HG02970 (cell line): Measurements from ENCODE around the gene NCCRP1.
"Not testable (repeated sequence)": the region's sequence is repeated elsewhere in the genome, so short reads cannot be mapped to it uniquely, and the experiment has no call there.

Source experiments
- ATAC-seq: cut with Tn5 transposase; IDR thresholded peaks from one replicate; pipeline ENCODE4 v1.9.1; 2021; ENCODE audit warnings: mild to moderate bottlenecking, moderate library complexity, moderate number of reproducible peaks; ENCODE audit not compliant: unreplicated experiment, low FRiP score

The NCCRP1 gene

DNA sequence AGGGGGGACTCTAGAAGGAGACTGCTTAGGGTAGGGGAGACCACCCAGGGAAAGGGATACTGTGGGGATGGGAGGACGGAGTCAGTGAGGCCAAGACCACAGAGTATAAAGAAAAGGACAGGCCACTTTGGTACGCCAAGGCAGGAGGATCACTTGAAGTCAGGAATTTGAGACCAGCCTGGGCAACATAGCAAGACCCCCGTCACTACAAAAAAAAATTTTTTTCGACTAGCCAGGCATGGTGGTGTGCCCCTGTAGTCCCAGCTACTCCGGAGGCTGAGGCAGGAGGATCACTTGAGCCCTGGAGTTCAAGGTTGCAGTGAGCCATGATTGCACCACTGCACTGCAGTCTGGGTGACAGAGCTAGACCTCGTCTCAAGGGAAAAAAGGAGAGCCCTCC lies 41.4 kb downstream of the NCCRP1 start:
- ATAC-seq, result no peak

DNA sequence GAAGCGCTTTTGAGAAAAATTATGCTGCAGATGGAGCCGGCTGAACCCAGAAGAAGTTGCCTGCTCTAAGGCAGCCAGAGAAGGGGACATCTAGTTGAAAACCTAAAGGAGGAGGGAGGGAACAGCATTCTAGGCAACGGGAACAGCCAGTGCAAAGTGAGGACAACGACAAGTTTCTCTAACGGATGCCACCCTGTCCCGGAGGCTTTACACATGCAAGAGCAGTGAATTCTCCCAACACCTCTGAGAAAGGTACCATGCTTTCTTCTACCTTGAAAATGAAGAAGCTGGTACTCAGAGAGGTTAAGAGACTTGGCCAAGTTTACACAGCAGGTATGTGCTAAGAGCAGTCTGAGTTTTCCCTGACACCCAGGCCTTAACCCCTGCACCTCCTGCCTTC lies 42.2 kb downstream of the NCCRP1 start:
- ATAC-seq, result no peak

DNA sequence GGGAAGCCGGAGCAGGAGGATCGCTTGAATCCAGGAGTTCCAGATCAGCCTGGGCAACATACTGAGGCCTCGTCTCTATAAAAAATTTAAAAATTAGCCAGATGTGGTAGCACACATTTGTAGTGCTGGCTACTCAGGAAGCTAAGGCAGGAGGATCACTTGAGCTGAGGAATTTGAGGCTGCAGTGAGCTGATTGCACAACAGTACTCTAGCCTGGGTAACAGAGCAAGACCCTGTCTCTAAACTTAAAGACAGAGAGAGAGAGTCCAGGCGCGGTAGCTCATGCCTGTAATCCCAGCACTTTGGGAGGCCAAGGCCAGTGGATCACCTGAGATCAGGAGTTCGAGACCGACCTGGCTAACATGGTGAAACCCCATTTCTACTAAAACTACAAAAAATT lies 43.7 kb downstream of the NCCRP1 start:
- no peak for ATAC-seq

DNA sequence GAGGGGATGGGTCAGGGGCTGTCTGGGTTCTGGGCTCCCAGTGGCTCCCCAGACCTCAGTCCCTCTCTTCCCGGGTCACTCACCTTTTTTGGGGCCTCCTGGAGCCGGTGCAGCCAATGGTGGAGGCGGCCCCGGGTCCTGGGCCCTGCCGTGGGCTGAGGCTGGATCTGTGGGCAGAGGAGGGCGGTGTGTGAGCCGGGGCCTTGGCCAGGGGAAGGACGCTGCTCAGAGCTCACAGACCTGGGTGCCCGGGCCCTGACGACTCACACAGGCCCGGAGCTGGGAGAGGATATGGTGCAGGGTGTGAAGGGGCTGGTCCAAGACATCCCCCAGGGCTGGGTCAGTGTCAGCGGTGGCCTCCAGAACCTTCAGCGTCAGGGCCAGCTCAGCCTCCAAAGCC lies 47.0 kb downstream of the NCCRP1 start:
- not testable (repeated sequence) for ATAC-seq

DNA sequence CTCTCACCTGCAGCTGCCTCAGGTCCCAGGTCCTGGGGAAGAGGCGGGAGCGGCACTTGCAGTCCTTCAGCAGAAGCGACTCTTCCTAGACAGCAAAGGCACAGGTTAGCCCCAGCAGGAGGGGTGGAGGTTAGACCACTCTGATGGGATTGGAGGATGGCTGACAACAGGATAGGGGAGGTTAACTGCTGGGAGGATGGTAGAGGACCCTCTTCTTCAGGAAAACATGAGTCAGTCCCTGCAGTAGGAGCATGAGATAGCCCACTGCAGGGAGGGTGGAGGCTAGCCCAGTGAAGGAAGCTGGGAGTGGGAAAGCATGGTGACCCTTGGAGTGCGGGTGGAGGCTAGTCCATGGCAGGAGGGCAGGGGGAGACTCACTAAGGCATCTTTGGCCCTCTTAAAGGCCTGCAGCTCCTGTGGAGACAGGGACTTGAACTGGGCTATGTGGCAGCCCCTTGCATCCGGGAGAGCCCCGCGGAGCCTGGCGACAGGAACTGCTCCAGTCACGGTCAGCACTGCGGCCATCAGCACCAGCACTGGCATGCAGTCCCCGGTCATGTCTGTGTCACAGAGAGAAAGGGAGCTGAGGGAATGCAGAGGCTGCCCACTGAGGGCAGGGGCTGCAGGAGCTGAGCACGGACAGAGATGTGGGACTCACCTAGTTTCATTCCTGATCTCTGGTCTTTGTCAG lies 47.8 kb downstream of the NCCRP1 start, which contains the start of gene IFNL3:
Gene IFNL3, minus strand, starts transcription at position 597 of the 691 bp plus-strand sequence. Its CDS starts 39 bp downstream, at position 558.
- ATAC-seq, result not testable (repeated sequence)

DNA sequence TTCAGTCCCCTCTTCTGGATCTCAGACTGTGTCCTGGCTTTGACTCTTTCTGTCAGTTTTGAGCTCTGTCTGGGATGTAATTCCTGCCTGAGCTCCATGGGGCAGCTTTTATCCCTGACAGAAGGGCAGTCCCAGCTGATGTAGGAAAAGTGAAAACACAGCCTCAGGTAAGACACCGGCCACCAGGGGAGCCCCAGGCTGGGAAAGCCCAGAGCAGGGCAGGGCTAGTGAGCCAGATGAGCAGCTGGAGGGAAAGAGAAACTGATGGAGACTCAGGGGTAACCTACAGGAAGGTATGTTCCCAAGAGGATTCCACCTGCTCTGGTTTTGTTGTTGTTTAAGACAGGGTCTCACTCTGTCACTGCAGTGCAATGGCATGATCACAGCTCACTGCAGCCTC lies 48.4 kb downstream of the NCCRP1 start:
- ATAC-seq, result not testable (repeated sequence)

DNA sequence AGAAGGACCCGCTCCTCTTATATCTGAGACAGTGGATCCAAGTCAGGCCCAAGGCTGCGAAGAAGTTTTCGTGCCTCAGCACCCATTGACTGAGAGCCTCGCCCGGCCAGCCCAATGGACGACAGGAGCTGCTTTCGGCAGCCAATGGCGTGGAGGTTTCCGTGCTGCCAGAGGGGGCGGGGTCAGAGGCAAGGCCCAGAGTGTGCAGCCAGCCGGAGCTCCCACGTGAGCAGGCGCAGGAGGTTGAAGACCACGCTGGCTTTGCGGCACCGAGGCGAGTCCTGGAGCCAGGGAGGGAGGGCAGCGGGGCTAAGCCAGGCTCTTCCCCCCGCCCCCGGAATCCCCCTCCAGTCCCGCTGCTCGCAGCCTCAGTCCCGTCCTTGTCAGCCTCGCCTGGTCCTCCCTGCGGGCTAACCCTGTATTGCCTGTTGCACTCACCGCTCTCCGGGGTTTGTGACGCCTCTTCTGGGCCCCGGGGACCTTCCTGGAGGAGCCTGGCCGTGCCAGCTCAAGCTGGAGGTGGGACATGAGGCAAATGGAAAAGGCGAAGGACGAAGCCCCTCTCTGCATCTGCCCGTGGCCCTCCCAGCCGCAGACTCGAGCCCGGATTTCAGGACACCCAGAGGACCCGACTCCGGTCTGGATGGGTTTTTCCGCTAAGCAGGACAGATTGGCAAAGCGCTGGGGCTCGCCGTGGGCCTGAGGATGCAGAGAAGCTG lies 50.3 kb downstream of the NCCRP1 start:
- no peak for ATAC-seq

DNA sequence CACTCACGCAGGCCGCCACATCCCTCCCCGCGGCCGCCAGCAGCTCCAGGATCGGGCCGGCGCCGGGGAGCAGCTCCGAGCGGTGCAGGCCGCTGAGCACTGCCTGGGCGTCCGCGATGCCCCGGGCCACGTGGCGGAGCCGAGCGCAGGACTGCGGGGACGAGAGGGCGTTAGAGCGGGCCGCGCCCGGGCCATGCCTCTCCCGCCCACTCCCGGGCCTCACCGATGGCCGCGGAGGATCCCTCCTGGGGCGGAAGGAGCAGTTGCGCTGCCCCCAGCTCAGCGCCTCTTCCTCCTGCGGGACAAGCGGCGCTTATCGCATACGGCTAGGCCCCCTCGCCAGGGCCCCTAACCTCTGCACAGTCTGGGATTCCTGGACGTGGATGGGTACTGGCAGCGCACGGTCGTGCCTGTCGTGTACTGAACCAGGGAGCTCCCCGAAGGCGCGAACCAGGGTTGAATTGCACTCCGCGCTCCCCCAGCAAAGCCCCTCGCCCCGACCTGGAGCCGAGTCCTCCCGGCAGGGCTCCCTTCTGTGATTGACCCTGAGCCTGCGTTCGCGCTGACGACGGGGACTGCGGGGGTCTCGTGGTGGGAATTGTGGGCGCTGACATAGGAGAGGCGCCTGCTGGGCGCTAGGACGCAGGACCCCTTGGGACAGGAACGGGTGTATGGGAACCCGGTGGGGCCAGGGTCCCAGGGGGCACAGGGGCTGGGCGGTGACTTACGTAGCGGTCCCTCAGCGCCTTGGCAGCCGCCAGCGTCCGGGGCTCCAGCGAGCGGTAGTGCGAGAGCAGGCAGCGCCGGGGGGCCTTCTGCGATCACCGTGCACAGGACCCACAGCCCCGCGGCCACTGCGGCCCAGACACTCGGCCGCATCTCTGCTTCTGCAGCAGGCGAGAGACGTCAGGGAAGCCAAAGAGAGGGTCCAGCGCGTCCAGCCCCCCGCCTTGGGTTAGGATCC lies 51.2 kb downstream of the NCCRP1 start:
- ATAC-seq, result no peak

DNA sequence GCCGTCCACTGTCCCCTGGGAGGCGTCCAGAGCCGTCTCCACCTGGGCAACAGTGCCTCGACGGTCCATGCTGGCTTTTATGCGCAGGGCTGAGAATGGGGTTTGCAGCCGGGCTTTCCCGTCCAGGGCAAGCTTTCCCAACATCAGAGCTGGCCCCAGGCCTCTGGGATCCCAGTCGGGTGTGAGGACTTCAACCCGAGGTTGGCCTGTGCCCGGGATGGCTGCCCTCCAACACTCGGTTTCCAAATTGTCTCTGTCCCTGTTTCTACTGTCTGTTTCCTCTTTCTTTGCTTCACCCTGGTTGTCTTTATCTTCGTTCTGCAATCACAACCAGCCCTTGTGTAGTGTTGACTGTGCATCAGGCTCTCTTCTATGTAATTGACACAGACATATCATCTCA lies 52.0 kb downstream of the NCCRP1 start, which contains the start of gene IFNL4:
Gene IFNL4, minus strand, starts transcription at position 51 of the 400 bp plus-strand sequence.
- ATAC-seq, result no peak

DNA sequence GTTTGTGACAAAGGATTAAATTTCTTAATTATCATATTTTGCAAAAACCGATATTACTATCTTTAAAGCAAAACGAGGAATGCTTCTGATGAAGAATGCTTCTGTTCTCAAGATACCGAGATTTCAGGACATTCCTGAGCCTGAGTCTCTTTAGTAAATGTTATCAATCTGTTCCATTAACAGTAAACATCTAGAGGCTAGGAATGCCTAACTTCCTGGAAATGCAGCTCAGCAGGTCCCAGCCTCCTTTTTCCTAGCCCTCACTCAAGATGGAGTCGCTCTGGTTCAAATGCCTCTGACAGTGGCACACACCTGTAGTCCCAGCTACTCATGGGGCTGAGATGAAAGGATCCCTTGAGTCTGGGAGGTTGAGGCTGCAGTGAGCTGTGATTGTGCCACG lies 54.3 kb downstream of the NCCRP1 start:
- ATAC-seq, result no peak
